ENCODE results near the gene PTPRT. TPM values are rescaled to one million over a fixed set of nuclear protein-coding genes. Genes with fewer than 3 reads are reported as not detected.

The PTPRT gene
- total RNA-seq, 1 experiment from 2014 or later: 0.20 TPM

DNA sequence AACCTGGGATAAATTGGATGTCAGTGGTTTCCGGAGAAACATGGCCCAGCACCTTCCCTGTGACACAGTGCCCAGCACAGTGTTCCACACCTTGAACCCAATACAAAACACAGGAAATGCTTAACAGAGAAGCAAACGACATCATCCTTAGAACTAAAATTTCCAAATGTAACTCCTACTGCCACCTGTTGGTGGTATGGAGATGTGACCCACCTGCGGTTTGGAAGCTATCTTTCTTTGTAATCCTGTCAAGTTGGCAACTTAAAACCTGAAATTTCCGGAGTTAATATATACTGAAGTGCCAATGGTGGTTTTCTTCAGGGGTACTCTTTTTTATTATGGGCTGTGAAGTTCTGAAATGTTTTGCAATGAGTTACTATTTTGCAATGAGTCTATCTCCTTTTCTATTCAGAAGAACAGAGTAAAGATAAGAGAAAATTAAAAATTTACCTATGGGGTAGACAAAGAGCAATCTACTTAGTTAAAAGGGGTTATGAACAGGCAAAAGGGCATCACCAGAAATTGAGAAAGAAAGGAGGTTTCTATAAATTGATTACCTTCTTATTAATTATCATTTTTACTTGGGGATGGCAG, 658.8 kb downstream of the PTPRT start:
- no TSS peak for BruUV-seq (replicated peaks)
- Mint-ChIP-seq H3K27me3 (ENCODE audit: insufficient read depth, unreplicated experiment) (peaks cover 22% of the 10 kb centered on the region), H3K36me3 (ENCODE audit: insufficient read depth, unreplicated experiment) (no peaks in the 10 kb centered on the region), H3K4me3 (ENCODE audit: unreplicated experiment) (no peak overlapping the region), H3K27ac (ENCODE audit: unreplicated experiment) (no peak overlapping the region), H3K9me3 (ENCODE audit: unreplicated experiment) (no peaks in the 10 kb centered on the region), H3K4me1 (ENCODE audit: low read depth, unreplicated experiment) (no peaks in the 10 kb centered on the region)
- Histone ChIP-seq H3K27me3 (replicated peaks; ENCODE audit: control insufficient read depth, insufficient read depth, low read length) (no peaks in the 10 kb centered on the region), H3K4me1 (no peaks in the 10 kb centered on the region), H3K9me3 (no peaks in the 10 kb centered on the region), H3K4me3 (ENCODE audit: low read depth, low read length) (no peak overlapping the region), H3K36me3 (ENCODE audit: control insufficient read depth, insufficient read depth, low read length) (no peaks in the 10 kb centered on the region)
- TF ChIP-seq, protein P1, sequence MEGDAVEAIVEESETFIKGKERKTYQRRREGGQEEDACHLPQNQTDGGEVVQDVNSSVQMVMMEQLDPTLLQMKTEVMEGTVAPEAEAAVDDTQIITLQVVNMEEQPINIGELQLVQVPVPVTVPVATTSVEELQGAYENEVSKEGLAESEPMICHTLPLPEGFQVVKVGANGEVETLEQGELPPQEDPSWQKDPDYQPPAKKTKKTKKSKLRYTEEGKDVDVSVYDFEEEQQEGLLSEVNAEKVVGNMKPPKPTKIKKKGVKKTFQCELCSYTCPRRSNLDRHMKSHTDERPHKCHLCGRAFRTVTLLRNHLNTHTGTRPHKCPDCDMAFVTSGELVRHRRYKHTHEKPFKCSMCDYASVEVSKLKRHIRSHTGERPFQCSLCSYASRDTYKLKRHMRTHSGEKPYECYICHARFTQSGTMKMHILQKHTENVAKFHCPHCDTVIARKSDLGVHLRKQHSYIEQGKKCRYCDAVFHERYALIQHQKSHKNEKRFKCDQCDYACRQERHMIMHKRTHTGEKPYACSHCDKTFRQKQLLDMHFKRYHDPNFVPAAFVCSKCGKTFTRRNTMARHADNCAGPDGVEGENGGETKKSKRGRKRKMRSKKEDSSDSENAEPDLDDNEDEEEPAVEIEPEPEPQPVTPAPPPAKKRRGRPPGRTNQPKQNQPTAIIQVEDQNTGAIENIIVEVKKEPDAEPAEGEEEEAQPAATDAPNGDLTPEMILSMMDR (IDR thresholded peaks at IDR 0.05; ENCODE audit: insufficient read depth in 1 of 2, low read depth in 1 of 2, low read length in 1 of 2, severe bottlenecking in 1 of 2, unreplicated experiment in 1 of 2): peak; percentile 82 to 92
- peak in 1 of 2 experiments; percentile 53 for DNase-seq
- ChIA-PET POLR2A (no interaction called here), CTCF (interaction anchor here (1.0 to 1.2 kb wide), 2 partner anchors 35 to 340 kb away, joined by 3 to 4 read pairs; no protein-coding TSS in a partner anchor)
- intact Hi-C loops (cut with micrococcal nuclease; ENCODE audit: unreplicated experiment): loop anchor here (2.0 to 5.0 kb wide), 3 partner anchors 326 to 792 kb away; partner anchors contain the start of gene PTPRT

DNA sequence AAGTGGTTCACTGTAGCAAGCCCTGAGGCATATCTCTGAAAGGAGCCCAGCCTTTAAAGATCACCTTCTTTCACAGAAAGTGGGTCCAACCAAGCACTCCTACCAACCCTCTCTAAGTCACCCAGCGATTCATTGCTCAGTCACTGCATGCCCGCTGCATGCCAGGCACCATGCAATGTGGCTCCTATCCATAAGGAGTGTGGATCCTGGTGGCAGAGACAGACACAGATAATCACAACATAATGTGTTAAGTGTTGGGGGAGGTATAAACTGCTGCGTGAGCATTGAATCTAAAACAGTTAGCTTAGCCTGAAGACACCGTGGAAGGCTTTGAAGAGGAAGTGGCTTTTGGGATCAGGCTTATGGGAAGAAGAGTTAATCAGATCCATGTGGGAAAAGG, 659.5 kb downstream of the PTPRT start:
- H3K36me3 ChIP-seq (ENCODE audit: control insufficient read depth, insufficient read depth, low read length): no peaks in the 10 kb centered on the region
- TF ChIP-seq, protein P1 (IDR thresholded peaks at IDR 0.05; ENCODE audit: insufficient read depth in 1 of 2, low read depth in 1 of 2, low read length in 1 of 2, severe bottlenecking in 1 of 2, unreplicated experiment in 1 of 2): no peak
- H3K27me3 Mint-ChIP-seq (ENCODE audit: insufficient read depth, unreplicated experiment): peaks cover 25% of the 10 kb centered on the region
- H3K4me1 ChIP-seq: no peaks in the 10 kb centered on the region
- intact Hi-C loops (cut with micrococcal nuclease; ENCODE audit: unreplicated experiment): loop anchor here (2.0 to 5.0 kb wide), 3 partner anchors 325 to 791 kb away; partner anchors contain the start of gene PTPRT
- no peaks in the 10 kb centered on the region for H3K4me1 Mint-ChIP-seq (ENCODE audit: low read depth, unreplicated experiment)
- H3K36me3 Mint-ChIP-seq (ENCODE audit: insufficient read depth, unreplicated experiment): no peaks in the 10 kb centered on the region
- no peaks in the 10 kb centered on the region for H3K9me3 ChIP-seq
- H3K4me3 ChIP-seq (ENCODE audit: low read depth, low read length): no peak overlapping the region
- ChIA-PET POLR2A (no interaction called here), CTCF (interaction anchor here (1.0 to 1.2 kb wide), 2 partner anchors 34 to 339 kb away, joined by 3 to 4 read pairs; no protein-coding TSS in a partner anchor)
- no peaks in the 10 kb centered on the region for H3K9me3 Mint-ChIP-seq (ENCODE audit: unreplicated experiment)
- H3K4me3 Mint-ChIP-seq (ENCODE audit: unreplicated experiment): no peak overlapping the region
- no peak for DNase-seq
- no peak overlapping the region for H3K27ac Mint-ChIP-seq (ENCODE audit: unreplicated experiment)
- no peaks in the 10 kb centered on the region for H3K27me3 ChIP-seq (replicated peaks; ENCODE audit: control insufficient read depth, insufficient read depth, low read length)
- BruUV-seq (replicated peaks): no TSS peak

DNA sequence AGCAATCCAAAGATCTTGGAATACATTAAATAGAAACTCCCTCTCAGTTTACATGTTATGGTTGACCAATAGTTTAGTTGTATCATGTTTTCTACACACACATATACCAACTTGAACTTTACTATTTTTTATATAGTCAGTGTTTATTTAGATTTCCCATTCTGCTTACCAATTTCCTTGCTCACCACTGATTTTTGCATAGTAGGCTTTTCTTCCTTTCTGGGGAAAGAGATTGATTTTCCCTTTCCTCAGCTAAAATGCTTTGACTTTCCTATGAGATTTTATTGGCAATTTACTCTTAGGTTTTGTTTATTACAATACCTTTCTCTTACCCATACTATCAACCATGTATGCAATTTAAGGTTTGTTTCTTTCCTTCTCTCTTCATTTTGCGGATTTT, 665.6 kb downstream of the PTPRT start:
- H3K27ac Mint-ChIP-seq (ENCODE audit: unreplicated experiment): no peak overlapping the region
- H3K4me1 ChIP-seq: no peaks in the 10 kb centered on the region
- BruUV-seq (replicated peaks): no TSS peak
- H3K36me3 Mint-ChIP-seq (ENCODE audit: insufficient read depth, unreplicated experiment): no peaks in the 10 kb centered on the region
- TF ChIP-seq, protein P1 (IDR thresholded peaks at IDR 0.05; ENCODE audit: insufficient read depth in 1 of 2, low read depth in 1 of 2, low read length in 1 of 2, severe bottlenecking in 1 of 2, unreplicated experiment in 1 of 2): no peak
- H3K9me3 ChIP-seq: 0 out of 2 replicates have a peak, but pooled peaks cover 5% of the 10 kb centered on the region
- intact Hi-C loops (cut with micrococcal nuclease; ENCODE audit: unreplicated experiment): no loop called here
- ChIA-PET CTCF (no interaction called here), POLR2A (no interaction called here)
- no peak overlapping the region for H3K4me3 ChIP-seq (ENCODE audit: low read depth, low read length)
- H3K4me1 Mint-ChIP-seq (ENCODE audit: low read depth, unreplicated experiment): no peaks in the 10 kb centered on the region
- H3K36me3 ChIP-seq (ENCODE audit: control insufficient read depth, insufficient read depth, low read length): no peaks in the 10 kb centered on the region
- H3K4me3 Mint-ChIP-seq (ENCODE audit: unreplicated experiment): no peak overlapping the region
- DNase-seq: no peak
- H3K27me3 Mint-ChIP-seq (ENCODE audit: insufficient read depth, unreplicated experiment): peaks cover 33% of the 10 kb centered on the region
- no peaks in the 10 kb centered on the region for H3K9me3 Mint-ChIP-seq (ENCODE audit: unreplicated experiment)
- H3K27me3 ChIP-seq (replicated peaks; ENCODE audit: control insufficient read depth, insufficient read depth, low read length): no peaks in the 10 kb centered on the region
